ENCODE results near the gene RAPGEF1. TPM values are rescaled to one million over a fixed set of nuclear protein-coding genes. Genes with fewer than 3 reads are reported as not detected.

The RAPGEF1 gene
- total and polyA plus RNA-seq, 2 of the 13 experiments (the other 11 are each of a cell fraction or from before 2014, with no cell fraction given), result 21.2 to 38.9 TPM

DNA sequence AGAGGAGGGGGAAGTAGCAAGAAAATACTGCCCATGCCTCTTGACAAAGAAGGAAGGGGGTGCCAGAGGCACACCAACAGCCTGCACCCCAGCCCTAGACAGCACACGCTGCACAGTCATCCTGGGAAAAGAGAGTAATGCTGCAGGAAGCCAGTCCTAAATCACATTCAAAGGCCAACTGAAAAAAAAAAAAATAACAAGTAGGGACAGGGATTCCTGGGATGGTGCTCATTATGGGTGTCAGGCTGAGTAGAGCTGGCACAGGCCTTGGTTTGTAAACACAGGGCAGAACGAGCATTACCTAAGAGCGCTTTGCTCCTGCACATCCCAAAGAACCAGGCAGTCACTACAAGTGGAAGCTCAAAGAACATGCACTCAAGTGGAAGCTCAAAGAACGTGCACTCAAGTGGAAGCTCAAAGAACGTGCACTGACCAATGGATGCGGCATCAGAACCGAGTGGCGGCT lies 7.8 kb downstream of the RAPGEF1 start (continued):
- TF ChIP-seq, protein P1, sequence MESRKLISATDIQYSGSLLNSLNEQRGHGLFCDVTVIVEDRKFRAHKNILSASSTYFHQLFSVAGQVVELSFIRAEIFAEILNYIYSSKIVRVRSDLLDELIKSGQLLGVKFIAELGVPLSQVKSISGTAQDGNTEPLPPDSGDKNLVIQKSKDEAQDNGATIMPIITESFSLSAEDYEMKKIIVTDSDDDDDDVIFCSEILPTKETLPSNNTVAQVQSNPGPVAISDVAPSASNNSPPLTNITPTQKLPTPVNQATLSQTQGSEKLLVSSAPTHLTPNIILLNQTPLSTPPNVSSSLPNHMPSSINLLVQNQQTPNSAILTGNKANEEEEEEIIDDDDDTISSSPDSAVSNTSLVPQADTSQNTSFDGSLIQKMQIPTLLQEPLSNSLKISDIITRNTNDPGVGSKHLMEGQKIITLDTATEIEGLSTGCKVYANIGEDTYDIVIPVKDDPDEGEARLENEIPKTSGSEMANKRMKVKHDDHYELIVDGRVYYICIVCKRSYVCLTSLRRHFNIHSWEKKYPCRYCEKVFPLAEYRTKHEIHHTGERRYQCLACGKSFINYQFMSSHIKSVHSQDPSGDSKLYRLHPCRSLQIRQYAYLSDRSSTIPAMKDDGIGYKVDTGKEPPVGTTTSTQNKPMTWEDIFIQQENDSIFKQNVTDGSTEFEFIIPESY (CRISPR knock-in tag; IDR thresholded peaks at IDR 0.05), result peak; percentile 84; the same call in 1 of the 2 replicates
- TF ChIP-seq REL (CRISPR knock-in tag; conservative IDR thresholded peaks at IDR 0.05) (no peak), FOXA1 (IDR thresholded peaks at IDR 0.05) (no peak), FOXA1 (CRISPR knock-in tag; IDR thresholded peaks at IDR 0.05) (peak; percentile 71; the same call in 1 of the 2 replicates), ASH2L (IDR thresholded peaks at IDR 0.05; ENCODE audit: insufficient read length, low read depth, low read length) (peak; percentile 73), ZBTB38 (CRISPR knock-in tag; IDR thresholded peaks at IDR 0.05) (peak; percentile 88; the same call in 1 of the 2 replicates), FOXA3 (CRISPR knock-in tag; IDR thresholded peaks at IDR 0.05) (peak; percentile 71), CEBPG (CRISPR knock-in tag; IDR thresholded peaks at IDR 0.05) (peak; percentile 41; the same call in 1 of the 2 replicates), FOSL2 (CRISPR knock-in tag; IDR thresholded peaks at IDR 0.05) (peak; percentile 50; the same call in 1 of the 2 replicates), SOX6 (IDR thresholded peaks at IDR 0.05) (no peak), SOX6 (CRISPR knock-in tag; IDR thresholded peaks at IDR 0.05) (no peak), ZNF34 (CRISPR knock-in tag; IDR thresholded peaks at IDR 0.05; ENCODE audit: borderline replicate concordance) (no peak), MED1 (CRISPR knock-in tag; IDR thresholded peaks at IDR 0.05) (no peak), ZNF652 (CRISPR knock-in tag; IDR thresholded peaks at IDR 0.05; ENCODE audit: borderline replicate concordance, low read depth) (no peak), HNF4A (CRISPR knock-in tag; IDR thresholded peaks at IDR 0.05) (peak; percentile 58; the same call in 1 of the 2 replicates), ZNF501 (CRISPR knock-in tag; IDR thresholded peaks at IDR 0.05) (peak; percentile 33; the same call in 1 of the 2 replicates), CEBPB (IDR thresholded peaks at IDR 0.05; ENCODE audit: borderline replicate concordance, low read depth, low read length) (peak; percentile 64; the same call in 1 of the 2 replicates), PAF1 (CRISPR knock-in tag; IDR thresholded peaks at IDR 0.05) (no peak), CBX5 (CRISPR knock-in tag; IDR thresholded peaks at IDR 0.05; ENCODE audit: borderline replicate concordance) (peak; percentile 24; the same call in 1 of the 2 replicates), ZFX (CRISPR knock-in tag; IDR thresholded peaks at IDR 0.05; ENCODE audit: low read depth) (0 out of 2 replicates have a peak, but pooled peaks have one; percentile 34)
- TF ChIP-seq, protein P2, sequence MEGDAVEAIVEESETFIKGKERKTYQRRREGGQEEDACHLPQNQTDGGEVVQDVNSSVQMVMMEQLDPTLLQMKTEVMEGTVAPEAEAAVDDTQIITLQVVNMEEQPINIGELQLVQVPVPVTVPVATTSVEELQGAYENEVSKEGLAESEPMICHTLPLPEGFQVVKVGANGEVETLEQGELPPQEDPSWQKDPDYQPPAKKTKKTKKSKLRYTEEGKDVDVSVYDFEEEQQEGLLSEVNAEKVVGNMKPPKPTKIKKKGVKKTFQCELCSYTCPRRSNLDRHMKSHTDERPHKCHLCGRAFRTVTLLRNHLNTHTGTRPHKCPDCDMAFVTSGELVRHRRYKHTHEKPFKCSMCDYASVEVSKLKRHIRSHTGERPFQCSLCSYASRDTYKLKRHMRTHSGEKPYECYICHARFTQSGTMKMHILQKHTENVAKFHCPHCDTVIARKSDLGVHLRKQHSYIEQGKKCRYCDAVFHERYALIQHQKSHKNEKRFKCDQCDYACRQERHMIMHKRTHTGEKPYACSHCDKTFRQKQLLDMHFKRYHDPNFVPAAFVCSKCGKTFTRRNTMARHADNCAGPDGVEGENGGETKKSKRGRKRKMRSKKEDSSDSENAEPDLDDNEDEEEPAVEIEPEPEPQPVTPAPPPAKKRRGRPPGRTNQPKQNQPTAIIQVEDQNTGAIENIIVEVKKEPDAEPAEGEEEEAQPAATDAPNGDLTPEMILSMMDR (CRISPR knock-in tag; IDR thresholded peaks at IDR 0.05), result no peak
- TF ChIP-seq, protein P3, sequence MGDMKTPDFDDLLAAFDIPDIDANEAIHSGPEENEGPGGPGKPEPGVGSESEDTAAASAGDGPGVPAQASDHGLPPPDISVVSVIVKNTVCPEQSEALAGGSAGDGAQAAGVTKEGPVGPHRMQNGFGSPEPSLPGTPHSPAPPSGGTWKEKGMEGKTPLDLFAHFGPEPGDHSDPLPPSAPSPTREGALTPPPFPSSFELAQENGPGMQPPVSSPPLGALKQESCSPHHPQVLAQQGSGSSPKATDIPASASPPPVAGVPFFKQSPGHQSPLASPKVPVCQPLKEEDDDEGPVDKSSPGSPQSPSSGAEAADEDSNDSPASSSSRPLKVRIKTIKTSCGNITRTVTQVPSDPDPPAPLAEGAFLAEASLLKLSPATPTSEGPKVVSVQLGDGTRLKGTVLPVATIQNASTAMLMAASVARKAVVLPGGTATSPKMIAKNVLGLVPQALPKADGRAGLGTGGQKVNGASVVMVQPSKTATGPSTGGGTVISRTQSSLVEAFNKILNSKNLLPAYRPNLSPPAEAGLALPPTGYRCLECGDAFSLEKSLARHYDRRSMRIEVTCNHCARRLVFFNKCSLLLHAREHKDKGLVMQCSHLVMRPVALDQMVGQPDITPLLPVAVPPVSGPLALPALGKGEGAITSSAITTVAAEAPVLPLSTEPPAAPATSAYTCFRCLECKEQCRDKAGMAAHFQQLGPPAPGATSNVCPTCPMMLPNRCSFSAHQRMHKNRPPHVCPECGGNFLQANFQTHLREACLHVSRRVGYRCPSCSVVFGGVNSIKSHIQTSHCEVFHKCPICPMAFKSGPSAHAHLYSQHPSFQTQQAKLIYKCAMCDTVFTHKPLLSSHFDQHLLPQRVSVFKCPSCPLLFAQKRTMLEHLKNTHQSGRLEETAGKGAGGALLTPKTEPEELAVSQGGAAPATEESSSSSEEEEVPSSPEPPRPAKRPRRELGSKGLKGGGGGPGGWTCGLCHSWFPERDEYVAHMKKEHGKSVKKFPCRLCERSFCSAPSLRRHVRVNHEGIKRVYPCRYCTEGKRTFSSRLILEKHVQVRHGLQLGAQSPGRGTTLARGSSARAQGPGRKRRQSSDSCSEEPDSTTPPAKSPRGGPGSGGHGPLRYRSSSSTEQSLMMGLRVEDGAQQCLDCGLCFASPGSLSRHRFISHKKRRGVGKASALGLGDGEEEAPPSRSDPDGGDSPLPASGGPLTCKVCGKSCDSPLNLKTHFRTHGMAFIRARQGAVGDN (CRISPR knock-in tag; IDR thresholded peaks at IDR 0.05), result peak; percentile 34; the same call in 1 of the 2 replicates
- TF ChIP-seq, protein P4, sequence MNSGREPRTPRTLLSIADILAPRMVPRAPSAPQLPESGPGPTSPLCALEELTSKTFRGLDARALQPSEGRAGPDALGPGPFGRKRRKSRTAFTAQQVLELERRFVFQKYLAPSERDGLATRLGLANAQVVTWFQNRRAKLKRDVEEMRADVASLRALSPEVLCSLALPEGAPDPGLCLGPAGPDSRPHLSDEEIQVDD (CRISPR knock-in tag; IDR thresholded peaks at IDR 0.05; ENCODE audit: borderline replicate concordance), result no peak
